ENCODE results near the gene MIOX. TPM values are rescaled to one million over a fixed set of nuclear protein-coding genes. Genes with fewer than 3 reads are reported as not detected.

MIOX gene
- total RNA-seq, 6 donors from 2014 or later: not detected

DNA sequence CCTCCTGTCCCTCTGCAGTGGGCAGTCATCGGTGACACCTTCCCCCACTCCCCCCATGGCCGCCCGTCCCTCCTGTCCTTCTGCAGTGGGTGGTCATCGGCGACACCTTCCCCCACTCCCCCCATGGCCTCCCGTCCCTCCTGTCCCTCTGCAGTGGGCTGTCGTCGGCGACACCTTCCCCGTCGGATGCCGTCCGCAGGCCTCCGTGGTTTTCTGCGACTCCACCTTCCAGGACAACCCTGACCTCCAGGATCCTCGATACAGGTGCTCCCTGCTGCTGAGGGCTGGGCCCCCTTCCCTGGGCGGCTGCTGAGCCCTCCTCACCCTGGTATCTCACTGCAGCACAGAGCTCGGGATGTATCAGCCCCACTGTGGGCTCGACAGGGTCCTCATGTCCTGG, 2.2 kb downstream of the MIOX start:
- TF ChIP-seq, protein P1, sequence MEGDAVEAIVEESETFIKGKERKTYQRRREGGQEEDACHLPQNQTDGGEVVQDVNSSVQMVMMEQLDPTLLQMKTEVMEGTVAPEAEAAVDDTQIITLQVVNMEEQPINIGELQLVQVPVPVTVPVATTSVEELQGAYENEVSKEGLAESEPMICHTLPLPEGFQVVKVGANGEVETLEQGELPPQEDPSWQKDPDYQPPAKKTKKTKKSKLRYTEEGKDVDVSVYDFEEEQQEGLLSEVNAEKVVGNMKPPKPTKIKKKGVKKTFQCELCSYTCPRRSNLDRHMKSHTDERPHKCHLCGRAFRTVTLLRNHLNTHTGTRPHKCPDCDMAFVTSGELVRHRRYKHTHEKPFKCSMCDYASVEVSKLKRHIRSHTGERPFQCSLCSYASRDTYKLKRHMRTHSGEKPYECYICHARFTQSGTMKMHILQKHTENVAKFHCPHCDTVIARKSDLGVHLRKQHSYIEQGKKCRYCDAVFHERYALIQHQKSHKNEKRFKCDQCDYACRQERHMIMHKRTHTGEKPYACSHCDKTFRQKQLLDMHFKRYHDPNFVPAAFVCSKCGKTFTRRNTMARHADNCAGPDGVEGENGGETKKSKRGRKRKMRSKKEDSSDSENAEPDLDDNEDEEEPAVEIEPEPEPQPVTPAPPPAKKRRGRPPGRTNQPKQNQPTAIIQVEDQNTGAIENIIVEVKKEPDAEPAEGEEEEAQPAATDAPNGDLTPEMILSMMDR (IDR thresholded peaks at IDR 0.05): no peak
- TF ChIP-seq POLR2A (IDR thresholded peaks at IDR 0.05): no peak
- no peak for TF ChIP-seq POLR2AphosphoS5 (IDR thresholded peaks at IDR 0.05)
- TF ChIP-seq EP300 (IDR thresholded peaks at IDR 0.05): no peak
- Histone ChIP-seq H3K27ac (no peak overlapping the region), H3K4me1 (peaks cover 0 to 5% (median 0%) of the 10 kb centered on the region in 4 donors), H3K36me3 (no peaks in the 10 kb centered on the region), H3K9me3 (no peaks in the 10 kb centered on the region), H3K27me3 (no peaks in the 10 kb centered on the region), H3K4me3 (no peak overlapping the region)
- no peak for ATAC-seq (ENCODE audit: low FRiP score in 2 of 2)
- WGBS, 2 donors: 67 to 73% methylated on average over 15 to 17 of the region's 19 CpGs
- DNase-seq: peak in 1 of 2 donors; percentile 54

DNA sequence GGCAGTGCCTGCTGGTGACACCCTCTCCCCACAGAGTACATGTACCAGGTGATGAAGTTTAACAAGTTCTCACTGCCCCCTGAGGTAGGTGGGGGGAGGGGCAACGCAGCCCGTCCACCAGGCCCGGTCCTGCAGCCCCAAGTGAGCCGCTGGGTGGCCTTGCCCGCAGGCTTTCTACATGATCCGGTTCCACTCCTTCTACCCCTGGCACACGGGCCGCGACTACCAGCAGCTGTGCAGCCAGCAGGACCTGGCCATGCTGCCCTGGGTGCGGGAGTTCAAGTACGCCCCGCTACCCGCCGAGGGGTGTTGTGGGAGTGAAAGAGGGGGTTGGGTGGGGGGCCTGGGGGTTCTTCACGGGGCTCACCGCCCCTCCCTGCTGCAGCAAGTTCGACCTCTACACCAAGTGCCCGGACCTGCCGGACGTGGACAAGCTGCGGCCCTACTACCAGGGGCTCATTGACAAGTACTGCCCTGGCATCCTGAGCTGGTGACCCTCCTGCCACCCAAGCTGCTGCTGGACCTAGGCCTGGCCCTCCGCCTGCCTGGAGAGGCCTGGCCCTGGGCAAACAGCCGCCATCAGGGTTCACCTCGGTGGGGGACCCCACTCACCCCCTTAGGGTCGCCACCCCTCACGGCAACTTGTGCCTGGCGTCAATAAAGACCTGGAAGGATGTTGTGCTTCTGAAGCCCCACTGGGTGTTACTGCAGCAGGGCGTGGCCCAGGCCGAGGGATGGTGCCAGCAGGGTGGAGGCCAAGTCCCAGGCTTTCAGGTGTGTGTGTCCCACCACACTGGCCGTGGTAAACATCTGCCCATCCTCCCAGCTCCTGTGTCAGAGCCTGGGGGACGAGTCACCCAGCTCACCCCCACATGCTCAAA, 2.9 kb downstream of the MIOX start:
- Histone ChIP-seq H3K4me1 (peaks cover 0 to 5% (median 0%) of the 10 kb centered on the region in 4 donors), H3K9me3 (no peaks in the 10 kb centered on the region), H3K36me3 (no peaks in the 10 kb centered on the region), H3K4me3 (no peak overlapping the region), H3K27me3 (no peaks in the 10 kb centered on the region), H3K27ac (no peak overlapping the region)
- 89 to 90% methylated on average over 14 to 30 of the region's 31 CpGs for WGBS, 2 donors
- DNase-seq: peak in 1 of 2 donors; percentile 65
- no peak for TF ChIP-seq EP300 (IDR thresholded peaks at IDR 0.05)
- TF ChIP-seq, protein P1 (IDR thresholded peaks at IDR 0.05): no peak
- no peak for TF ChIP-seq POLR2A (IDR thresholded peaks at IDR 0.05)
- no peak for TF ChIP-seq POLR2AphosphoS5 (IDR thresholded peaks at IDR 0.05)
- no peak for ATAC-seq (ENCODE audit: low FRiP score in 2 of 2)

DNA sequence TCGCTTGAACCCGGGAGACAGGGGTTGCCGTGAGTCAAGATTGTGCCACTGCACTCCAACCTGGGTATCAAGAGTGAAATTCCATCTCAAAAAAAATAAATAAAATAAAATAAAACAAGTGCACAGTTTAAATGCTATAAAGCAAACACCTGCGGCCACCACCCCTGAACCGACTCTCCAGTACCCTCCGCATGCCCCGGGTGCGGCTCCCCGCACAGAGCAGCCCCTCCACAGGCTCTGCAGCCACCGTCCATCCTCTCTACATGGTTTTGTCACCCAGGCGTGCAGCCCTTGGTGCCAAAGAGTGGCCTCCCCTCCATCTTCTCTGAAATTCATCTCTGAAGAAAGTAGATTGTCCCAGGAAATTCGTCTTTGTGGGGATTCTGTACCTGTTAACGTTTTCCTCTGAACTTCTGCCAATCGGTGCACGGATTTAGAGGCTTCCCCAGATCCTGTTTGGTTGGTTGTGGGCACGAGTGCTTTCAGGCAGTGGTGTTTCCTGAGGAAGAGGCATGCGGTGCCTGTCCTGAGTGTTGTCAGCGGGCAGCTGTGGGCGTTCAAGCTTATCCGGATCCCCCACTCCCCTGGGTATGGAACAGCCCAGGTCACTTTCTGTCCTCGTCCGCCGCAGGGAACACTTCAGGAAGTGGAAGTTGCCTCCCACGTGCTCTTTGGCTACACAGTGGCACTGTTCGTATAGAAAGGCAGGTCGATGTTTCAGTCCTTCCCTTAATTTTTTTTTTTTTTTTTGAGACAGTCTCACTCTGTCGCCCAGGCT, 4.1 kb downstream of the MIOX start:
- Histone ChIP-seq H3K36me3 (no peaks in the 10 kb centered on the region), H3K4me3 (no peak overlapping the region), H3K27me3 (no peaks in the 10 kb centered on the region), H3K27ac (no peak overlapping the region), H3K9me3 (no peaks in the 10 kb centered on the region), H3K4me1 (peaks cover 0 to 5% (median 0%) of the 10 kb centered on the region in 4 donors)
- WGBS, 2 donors: 54 to 57% methylated on average over 26 to 27 of the region's 27 CpGs
- ATAC-seq (ENCODE audit: low FRiP score in 2 of 2): no peak
- TF ChIP-seq EP300 (IDR thresholded peaks at IDR 0.05) (no peak), POLR2A (IDR thresholded peaks at IDR 0.05) (no peak), POLR2AphosphoS5 (IDR thresholded peaks at IDR 0.05) (no peak)
- TF ChIP-seq, protein P1 (IDR thresholded peaks at IDR 0.05): no peak
- DNase-seq: peak in 1 of 2 donors; percentile 46

DNA sequence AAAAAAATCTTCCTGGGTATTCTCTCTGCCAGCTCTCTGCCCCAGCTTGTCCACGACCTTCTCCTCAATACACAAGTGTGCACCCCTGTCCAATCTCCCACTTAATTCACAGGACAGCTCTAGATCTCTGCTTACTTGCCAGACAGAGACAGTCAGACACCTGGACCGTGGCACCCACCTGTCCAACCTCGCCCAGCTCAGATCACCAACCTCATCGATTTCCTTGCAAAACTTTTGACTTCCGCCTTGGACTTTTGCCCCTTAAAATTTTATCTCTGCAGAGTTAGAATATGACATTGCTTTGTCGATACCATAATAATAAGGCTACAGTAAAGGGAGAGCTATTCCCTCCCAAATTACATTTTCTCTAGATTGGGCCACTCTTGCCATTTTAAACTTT, 10.4 kb downstream of the MIOX start:
- WGBS, 2 donors: 85% methylated on average over 6 of the region's 6 CpGs
- Histone ChIP-seq H3K4me3 (no peak overlapping the region), H3K9me3 (no peaks in the 10 kb centered on the region), H3K27ac (no peak overlapping the region), H3K4me1 (peaks cover 3 to 8% (median 5%) of the 10 kb centered on the region in 4 donors), H3K36me3 (no peaks in the 10 kb centered on the region), H3K27me3 (no peaks in the 10 kb centered on the region)
- DNase-seq (no peak), ATAC-seq (ENCODE audit: low FRiP score in 2 of 2) (no peak)
- TF ChIP-seq POLR2A (IDR thresholded peaks at IDR 0.05) (no peak), EP300 (IDR thresholded peaks at IDR 0.05) (no peak), POLR2AphosphoS5 (IDR thresholded peaks at IDR 0.05) (no peak)
- TF ChIP-seq, protein P1 (IDR thresholded peaks at IDR 0.05): no peak
